BLaER1 treated with 17β-estradiol and CSF1 and Interleukin-3, amounts not matched to agents 10 nM and 100 nM (cell line): Measurements from ENCODE around the gene LRRC28.

Experiments used
- H3K27ac ChIP-seq, 11 experiments: shearing (Covaris generic); formaldehyde crosslinking; 2 replicates each; pipeline ENCODE4 v1.8.1; 2022
- H3K27me3 ChIP-seq, 11 experiments: shearing (Covaris generic); formaldehyde crosslinking; 2 replicates each; pipeline ENCODE4 v1.8.1; 2022
- H3K36me3 ChIP-seq, 11 experiments: shearing (Covaris generic); formaldehyde crosslinking; 2 replicates each; pipeline ENCODE4 v1.8.1; 2022
- H3K4me1 ChIP-seq, 10 experiments: shearing (Covaris generic); formaldehyde crosslinking; 2 replicates each; pipeline ENCODE4 v1.8.1; 2022
- H3K4me2 ChIP-seq, 11 experiments: shearing (Covaris generic); formaldehyde crosslinking; 2 replicates each; pipeline ENCODE4 v1.8.1; 2022
- H3K4me3 ChIP-seq, 10 experiments: shearing (Covaris generic); formaldehyde crosslinking; 2 replicates each; pipeline ENCODE4 v1.8.1; 2022
- H3K9ac ChIP-seq, 11 experiments: shearing (Covaris generic); formaldehyde crosslinking; 2 replicates each; pipeline ENCODE4 v1.8.1; 2022
- H3K9me3 ChIP-seq, 11 experiments: shearing (Covaris generic); formaldehyde crosslinking; replicated peaks in 1 of 11; 2 replicates each; pipeline ENCODE4 v1.8.1; 2022
- H4K20me1 ChIP-seq, 11 experiments: shearing (Covaris generic); formaldehyde crosslinking; 2 replicates each; pipeline ENCODE4 v1.8.1; 2022
- Cebpa-rat ChIP-seq, 11 experiments: shearing (Covaris generic); IDR thresholded peaks; 2 replicates each; pipeline ENCODE4 v1.8.1; 2022

The LRRC28 gene

DNA sequence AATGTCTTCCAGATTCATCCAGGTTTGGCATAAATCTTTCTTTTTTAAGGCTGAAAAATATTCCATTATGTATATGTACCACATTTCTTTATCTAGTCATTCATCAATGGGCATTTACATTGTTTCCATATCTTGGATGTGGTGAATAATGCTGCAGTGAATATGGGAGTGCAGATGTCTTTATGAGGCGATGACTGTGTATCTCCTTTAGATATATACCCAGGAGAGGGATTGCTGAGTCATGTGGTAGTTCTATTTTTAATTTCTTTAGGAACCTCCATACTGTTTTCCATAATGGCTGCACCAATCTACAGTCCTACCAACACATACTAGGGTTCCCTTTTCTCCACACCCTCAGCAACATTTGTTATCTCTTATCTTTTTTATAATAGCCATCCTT lies 96.3 kb downstream of the LRRC28 start:
- Histone ChIP-seq H3K9ac (no peak overlapping the region), H3K9me3 (peaks cover 5 to 28% (median 18%) of the 10 kb centered on the region in 11 experiments; a peak in 19 of 22 replicates), H3K4me1 (peaks cover 9 to 31% (median 25%) of the 10 kb centered on the region in 10 experiments), H3K27me3 (no peaks in the 10 kb centered on the region), H3K4me2 (no peak overlapping the region), H3K4me3 (no peak overlapping the region), H3K36me3 (peaks cover 0 to 15% (median 0%) of the 10 kb centered on the region in 11 experiments; a peak in 5 of 22 replicates), H4K20me1 (no peaks in the 10 kb centered on the region), H3K27ac (no peak overlapping the region)
- TF ChIP-seq Cebpa-rat (IDR thresholded peaks at IDR 0.05), result no peak

DNA sequence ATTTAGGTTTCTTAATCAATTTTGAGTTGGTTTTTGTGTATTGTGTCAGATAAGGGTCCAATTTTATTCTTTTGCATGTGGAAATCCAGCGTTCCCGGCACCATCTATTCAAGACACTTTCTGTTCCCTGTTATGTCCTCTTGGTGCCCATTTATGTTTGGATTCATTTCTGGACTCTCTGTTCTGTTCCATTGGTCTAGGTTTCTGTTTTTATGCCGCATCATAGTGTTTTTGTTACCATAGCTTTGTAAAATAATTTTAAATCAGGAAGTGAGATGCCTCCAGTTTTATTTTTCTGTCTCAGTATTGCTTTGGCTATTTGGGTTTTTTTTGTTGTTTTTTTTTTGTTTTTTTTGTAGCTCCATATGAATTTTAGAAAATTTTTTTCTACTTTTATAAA lies 97.1 kb downstream of the LRRC28 start:
- no peaks in the 10 kb centered on the region for H4K20me1 ChIP-seq
- TF ChIP-seq Cebpa-rat (IDR thresholded peaks at IDR 0.05), result no peak
- H3K36me3 ChIP-seq, result peaks cover 0 to 24% (median 8%) of the 10 kb centered on the region in 11 experiments; a peak in 8 of 22 replicates
- H3K4me2 ChIP-seq, result no peak overlapping the region
- H3K27ac ChIP-seq, result no peak overlapping the region
- H3K27me3 ChIP-seq, result no peaks in the 10 kb centered on the region
- H3K9me3 ChIP-seq, result peaks cover 5 to 28% (median 18%) of the 10 kb centered on the region in 11 experiments; a peak in 19 of 22 replicates
- peaks cover 9 to 28% (median 24%) of the 10 kb centered on the region in 10 experiments for H3K4me1 ChIP-seq
- no peak overlapping the region for H3K4me3 ChIP-seq
- no peak overlapping the region for H3K9ac ChIP-seq

DNA sequence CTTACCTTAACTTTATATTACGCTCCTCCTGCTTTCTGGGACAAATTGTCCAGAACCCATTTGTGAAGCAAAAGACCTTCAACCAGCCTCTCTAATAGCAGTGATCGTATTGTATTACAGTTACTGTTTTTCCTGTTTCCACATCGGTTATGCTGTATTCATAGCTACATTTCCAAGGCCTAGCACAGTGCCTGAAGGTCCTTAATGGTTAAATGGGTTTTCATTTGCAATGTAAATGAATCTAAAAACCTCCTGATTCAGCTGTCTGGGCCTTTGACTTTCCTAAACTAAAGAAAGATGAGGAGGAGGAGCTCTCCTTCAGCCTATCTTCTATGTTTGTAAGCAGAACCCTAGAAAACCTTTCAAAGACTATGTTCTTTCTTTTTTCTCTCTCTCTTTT lies 99.1 kb downstream of the LRRC28 start:
- Histone ChIP-seq H3K4me2 (0 out of 22 replicates have a peak overlapping the region, but pooled peaks of 1 of the 11 experiments have one; percentile 10), H3K9ac (no peak overlapping the region), H3K36me3 (peaks cover 0 to 36% (median 9%) of the 10 kb centered on the region in 11 experiments; a peak in 9 of 22 replicates), H3K4me3 (no peak overlapping the region), H4K20me1 (no peaks in the 10 kb centered on the region), H3K9me3 (peaks cover 5 to 29% (median 18%) of the 10 kb centered on the region in 11 experiments; a peak in 19 of 22 replicates), H3K27me3 (no peaks in the 10 kb centered on the region), H3K4me1 (peaks cover 0 to 8% (median 6%) of the 10 kb centered on the region in 10 experiments; a peak in 12 of 20 replicates), H3K27ac (no peak overlapping the region)
- no peak for TF ChIP-seq Cebpa-rat (IDR thresholded peaks at IDR 0.05)

DNA sequence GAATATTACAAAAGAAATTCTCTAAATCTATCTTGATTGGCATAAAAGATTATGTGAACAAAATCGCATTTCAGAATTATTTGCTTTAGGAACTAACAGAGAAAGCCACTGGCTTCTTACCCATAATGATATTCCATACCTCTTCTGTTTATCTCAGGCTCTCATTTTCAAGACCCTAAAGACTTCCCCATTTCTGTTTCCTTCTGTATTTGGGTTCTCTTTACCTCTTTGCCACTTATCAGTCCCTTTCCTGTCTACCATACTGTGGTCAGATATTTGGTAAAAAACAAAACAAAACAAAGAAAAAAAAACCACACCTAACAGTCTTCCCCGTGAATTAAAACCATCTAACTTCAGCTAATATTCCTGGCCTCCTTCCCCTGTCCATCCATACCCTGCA lies 108.5 kb downstream of the LRRC28 start:
- Histone ChIP-seq H3K4me3 (no peak overlapping the region), H3K4me1 (peaks cover 0 to 17% (median 7%) of the 10 kb centered on the region in 10 experiments; a peak in 12 of 20 replicates), H3K27ac (no peak overlapping the region), H3K9ac (no peak overlapping the region), H4K20me1 (no peaks in the 10 kb centered on the region), H3K4me2 (peak overlapping the region in 9 of 11 experiments; percentile 4 to 67 (median 39); a peak in 14 of 22 replicates), H3K36me3 (peaks cover 0 to 36% (median 12%) of the 10 kb centered on the region in 11 experiments; a peak in 15 of 22 replicates), H3K9me3 (peaks cover 0 to 10% (median 4%) of the 10 kb centered on the region in 11 experiments; a peak in 6 of 22 replicates), H3K27me3 (no peaks in the 10 kb centered on the region)
- TF ChIP-seq Cebpa-rat (IDR thresholded peaks at IDR 0.05), result no peak

DNA sequence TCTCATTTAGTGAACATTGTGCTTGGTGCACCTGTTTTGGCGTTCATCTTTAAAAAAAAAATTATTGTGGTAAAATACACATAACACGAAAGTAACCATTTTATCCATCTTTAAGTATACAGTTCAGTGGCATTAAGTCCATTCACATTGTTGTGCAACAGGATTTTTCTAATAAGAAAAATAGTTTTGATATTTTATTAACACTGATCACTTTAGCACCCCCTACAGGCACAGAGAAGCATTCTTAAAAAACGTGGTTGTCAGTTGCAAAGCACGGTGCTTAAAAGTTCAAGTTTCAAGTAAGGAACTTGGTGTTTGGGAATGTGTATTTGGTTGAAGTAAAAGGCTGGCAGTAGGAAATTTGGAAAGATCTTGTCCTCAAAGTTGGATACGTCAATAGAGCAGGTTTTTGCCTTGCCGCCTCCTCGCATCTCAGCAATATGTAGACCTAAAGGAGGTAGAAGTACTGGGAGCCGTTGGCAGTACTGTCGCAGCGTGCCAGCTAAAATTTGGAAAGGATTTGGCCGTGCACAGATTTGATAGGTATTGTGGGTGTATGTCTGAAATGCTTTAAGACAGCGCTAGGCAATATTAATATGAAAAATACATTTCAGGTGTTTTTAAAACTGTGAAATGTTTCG lies 110.4 kb downstream of the LRRC28 start:
- Histone ChIP-seq H3K27ac (no peak overlapping the region), H3K4me2 (no peak overlapping the region), H3K9me3 (peaks cover 8 to 18% (median 10%) of the 10 kb centered on the region in 11 experiments; a peak in 20 of 22 replicates), H3K36me3 (peaks cover 0 to 34% (median 20%) of the 10 kb centered on the region in 11 experiments; a peak in 15 of 22 replicates), H3K4me1 (peaks cover 6 to 22% (median 12%) of the 10 kb centered on the region in 10 experiments; a peak in 18 of 20 replicates), H3K4me3 (no peak overlapping the region), H3K27me3 (no peaks in the 10 kb centered on the region), H3K9ac (no peak overlapping the region), H4K20me1 (no peaks in the 10 kb centered on the region)
- TF ChIP-seq Cebpa-rat (IDR thresholded peaks at IDR 0.05), result no peak

DNA sequence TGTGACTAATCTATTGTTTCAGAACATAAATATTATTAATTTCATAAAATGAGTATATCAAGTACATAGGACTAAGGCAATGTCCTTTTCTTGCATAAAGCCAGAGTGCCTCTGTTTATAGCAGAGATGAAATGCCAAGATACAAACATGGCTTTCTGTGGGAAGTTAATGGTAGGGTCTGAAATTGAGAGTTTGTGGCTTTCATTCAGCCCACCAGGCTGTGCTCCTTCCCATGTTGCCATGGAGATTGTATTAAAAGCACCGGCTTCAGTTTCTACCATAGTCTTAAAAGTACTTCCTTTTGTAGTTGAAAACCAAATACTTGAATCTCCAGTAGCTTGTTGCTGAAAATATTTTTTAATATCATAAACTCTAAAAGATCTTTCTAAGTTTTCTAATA lies 114.0 kb downstream of the LRRC28 start:
- Histone ChIP-seq H3K4me1 (peaks cover 6 to 13% (median 9%) of the 10 kb centered on the region in 10 experiments; a peak in 18 of 20 replicates), H3K27me3 (no peaks in the 10 kb centered on the region), H4K20me1 (no peaks in the 10 kb centered on the region), H3K9me3 (peaks cover 33 to 52% (median 42%) of the 10 kb centered on the region in 11 experiments), H3K36me3 (peaks cover 4 to 63% (median 36%) of the 10 kb centered on the region in 11 experiments; a peak in 17 of 22 replicates), H3K4me2 (peak overlapping the region in 8 of 11 experiments; percentile 13 to 54 (median 22); a peak in 9 of 22 replicates), H3K9ac (no peak overlapping the region), H3K4me3 (no peak overlapping the region), H3K27ac (no peak overlapping the region)
- no peak for TF ChIP-seq Cebpa-rat (IDR thresholded peaks at IDR 0.05)

DNA sequence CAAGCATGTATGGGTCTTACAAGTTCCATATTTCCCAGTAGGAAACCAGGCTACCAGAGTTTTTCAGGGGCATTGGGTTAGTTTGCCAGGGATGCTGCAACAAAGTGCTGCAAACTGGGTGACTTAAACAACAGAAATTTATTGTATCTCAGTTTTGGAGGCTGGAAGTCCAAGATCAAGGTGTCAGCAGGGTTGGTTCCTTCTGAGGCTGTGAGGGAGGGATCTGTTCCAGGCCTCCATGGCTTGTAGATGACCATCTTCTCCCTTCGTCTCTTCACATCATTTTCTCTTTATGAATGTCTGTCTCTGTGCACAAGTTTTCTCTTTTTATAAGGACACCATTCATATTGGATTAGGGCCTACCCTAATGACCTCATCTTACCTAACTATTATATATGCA lies 114.7 kb downstream of the LRRC28 start:
- no peak overlapping the region for H3K9ac ChIP-seq

DNA sequence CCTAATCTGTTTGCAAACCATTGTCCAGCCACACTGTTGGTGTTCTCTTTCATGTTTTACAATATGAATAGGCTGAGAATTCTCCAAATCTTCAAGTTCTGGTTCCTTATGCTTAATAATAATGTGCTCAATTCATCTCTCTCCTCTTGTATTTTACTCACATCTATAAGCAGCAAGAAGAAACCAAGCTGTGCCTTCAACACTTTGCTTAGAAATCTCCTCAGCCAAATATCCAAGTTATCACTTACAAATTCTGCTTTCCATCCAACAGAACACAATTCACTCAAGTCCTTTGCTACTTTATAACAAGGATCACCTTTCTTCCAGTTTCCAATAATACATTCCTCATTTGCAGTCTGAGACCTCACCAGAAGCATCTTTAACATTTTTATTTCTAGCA lies 117.5 kb downstream of the LRRC28 start:
- no peak overlapping the region for H3K4me3 ChIP-seq
- H3K9me3 ChIP-seq, result peaks cover 33 to 44% (median 42%) of the 10 kb centered on the region in 11 experiments
- no peak overlapping the region for H3K4me2 ChIP-seq
- no peaks in the 10 kb centered on the region for H3K27me3 ChIP-seq
- peaks cover 6 to 29% (median 14%) of the 10 kb centered on the region in 10 experiments; a peak in 18 of 20 replicates for H3K4me1 ChIP-seq
- H3K36me3 ChIP-seq, result peaks cover 0 to 48% (median 28%) of the 10 kb centered on the region in 11 experiments; a peak in 16 of 22 replicates
- no peaks in the 10 kb centered on the region for H4K20me1 ChIP-seq
- H3K9ac ChIP-seq, result no peak overlapping the region
- H3K27ac ChIP-seq, result no peak overlapping the region
- TF ChIP-seq Cebpa-rat (IDR thresholded peaks at IDR 0.05), result no peak

More for the DNA sequence above, 114.7 kb downstream of the LRRC28 start:
- Histone ChIP-seq H4K20me1 (no peaks in the 10 kb centered on the region), H3K4me3 (no peak overlapping the region), H3K27me3 (no peaks in the 10 kb centered on the region), H3K9me3 (peaks cover 33 to 52% (median 42%) of the 10 kb centered on the region in 11 experiments), H3K4me1 (peaks cover 6 to 14% (median 9%) of the 10 kb centered on the region in 10 experiments; a peak in 17 of 20 replicates), H3K4me2 (no peak overlapping the region), H3K27ac (no peak overlapping the region), H3K36me3 (peaks cover 4 to 60% (median 36%) of the 10 kb centered on the region in 11 experiments; a peak in 17 of 22 replicates)
- no peak for TF ChIP-seq Cebpa-rat (IDR thresholded peaks at IDR 0.05)

DNA sequence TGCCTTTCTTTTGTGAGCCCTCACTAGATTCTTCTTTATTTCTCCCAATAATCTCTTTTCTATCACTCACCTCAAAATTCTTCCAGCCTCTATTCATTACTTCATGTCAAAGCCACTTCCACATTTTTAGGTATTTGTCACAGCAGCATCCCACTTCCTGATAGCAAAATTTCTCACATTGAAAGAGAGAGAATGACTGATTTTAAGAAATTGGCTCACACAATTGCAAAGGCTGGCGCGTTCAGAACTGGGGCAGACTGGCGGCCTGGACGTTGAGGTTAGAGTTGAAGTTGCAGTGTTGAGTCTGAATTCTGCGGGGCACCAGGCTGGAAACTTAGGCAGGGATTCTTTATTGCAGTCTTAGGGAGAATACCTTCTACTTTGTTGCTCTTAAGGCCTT lies 117.9 kb downstream of the LRRC28 start:
- Histone ChIP-seq H3K4me3 (no peak overlapping the region), H3K36me3 (peaks cover 0 to 44% (median 28%) of the 10 kb centered on the region in 11 experiments; a peak in 16 of 22 replicates), H3K4me2 (0 out of 22 replicates have a peak overlapping the region, but pooled peaks of 1 of the 11 experiments have one; percentile 12), H3K27me3 (no peaks in the 10 kb centered on the region), H3K9ac (no peak overlapping the region), H3K27ac (no peak overlapping the region), H3K9me3 (peaks cover 35 to 49% (median 45%) of the 10 kb centered on the region in 11 experiments), H4K20me1 (no peaks in the 10 kb centered on the region), H3K4me1 (peaks cover 6 to 28% (median 14%) of the 10 kb centered on the region in 10 experiments; a peak in 18 of 20 replicates)
- no peak for TF ChIP-seq Cebpa-rat (IDR thresholded peaks at IDR 0.05)
